Adipocyte (in vitro differentiated cells): ENCODE results near the gene SIX3.

Experiments used
- DNase-seq: peaks from one replicate; pipeline ENCODE4 v3.0.0-alpha.2; 2015; ENCODE audit warnings: low read depth
- H3K27me3 ChIP-seq: replicated peaks from 2 replicates; pipeline ENCODE4 v1.7.0; 2013; ENCODE audit warnings: mild to moderate bottlenecking, low read length, moderate library complexity; ENCODE audit not compliant: control insufficient read depth, insufficient read depth
- H3K36me3 ChIP-seq: 2 replicates; pipeline ENCODE4 v1.7.0; 2013; ENCODE audit warnings: low read length, mild to moderate bottlenecking, moderate library complexity; ENCODE audit not compliant: control insufficient read depth, insufficient read depth, severe bottlenecking
- H3K4me1 ChIP-seq: 2 replicates; pipeline ENCODE4 v1.7.0; 2013; ENCODE audit warnings: mild to moderate bottlenecking, low read length, moderate library complexity; ENCODE audit not compliant: control insufficient read depth, insufficient read depth
- H3K4me3 ChIP-seq: 2 replicates; pipeline ENCODE4 v1.7.0; 2013; ENCODE audit warnings: mild to moderate bottlenecking, low read length, moderate library complexity
- H3K9ac ChIP-seq: 2 replicates; pipeline ENCODE4 v1.7.0; 2013; ENCODE audit warnings: mild to moderate bottlenecking, low read length, moderate library complexity
- H3K9me3 ChIP-seq: 2 replicates; pipeline ENCODE4 v1.7.0; 2013; ENCODE audit warnings: mild to moderate bottlenecking, low read length, moderate library complexity; ENCODE audit not compliant: control insufficient read depth

Gene SIX3

GRCh38 chr2:44938287-44939105 is 3.0 kb upstream of the SIX3 start:
- peak; percentile 41 for DNase-seq
- peak overlapping the region; percentile 66 for H3K4me3 ChIP-seq
- peaks cover 60% of the 10 kb centered on the region for H3K27me3 ChIP-seq
- peaks cover 18% of the 10 kb centered on the region for H3K4me1 ChIP-seq
- no peaks in the 10 kb centered on the region for H3K36me3 ChIP-seq
- no peak overlapping the region for H3K9ac ChIP-seq
- H3K9me3 ChIP-seq: no peaks in the 10 kb centered on the region

- Histone ChIP-seq H3K4me1 (peaks cover 18% of the 10 kb centered on the region), H3K4me3 (no peak overlapping the region), H3K27me3 (peaks cover 60% of the 10 kb centered on the region), H3K9me3 (no peaks in the 10 kb centered on the region), H3K36me3 (no peaks in the 10 kb centered on the region), H3K9ac (no peak overlapping the region)
- DNase-seq: no peak
These were observed 2.1 kb upstream of the SIX3 start for GRCh38 chr2:44939106-44940048.

- Histone ChIP-seq H3K4me1 (peaks cover 16% of the 10 kb centered on the region), H3K4me3 (no peak overlapping the region), H3K27me3 (peaks cover 66% of the 10 kb centered on the region), H3K36me3 (no peaks in the 10 kb centered on the region), H3K9me3 (no peaks in the 10 kb centered on the region), H3K9ac (no peak overlapping the region)
- DNase-seq: no peak
These were observed 1.4 kb upstream of the SIX3 start for GRCh38 chr2:44940049-44940494.

- DNase-seq: no peak
- no peak overlapping the region for H3K4me3 ChIP-seq
- no peaks in the 10 kb centered on the region for H3K36me3 ChIP-seq
- no peak overlapping the region for H3K9ac ChIP-seq
- no peaks in the 10 kb centered on the region for H3K9me3 ChIP-seq
- peaks cover 73% of the 10 kb centered on the region for H3K27me3 ChIP-seq
- H3K4me1 ChIP-seq: peaks cover 14% of the 10 kb centered on the region
These were observed 604 bp upstream of the SIX3 start for GRCh38 chr2:44940732-44941464.

GRCh38 chr2:44942304-44943030 is 965 bp downstream of the SIX3 start:
- H3K4me3 ChIP-seq: no peak overlapping the region
- H3K27me3 ChIP-seq: peaks cover 72% of the 10 kb centered on the region
- no peak for DNase-seq
- no peaks in the 10 kb centered on the region for H3K36me3 ChIP-seq
- H3K9me3 ChIP-seq: no peaks in the 10 kb centered on the region
- peaks cover 14% of the 10 kb centered on the region for H3K4me1 ChIP-seq
- H3K9ac ChIP-seq: no peak overlapping the region

- Histone ChIP-seq H3K4me1 (peaks cover 14% of the 10 kb centered on the region), H3K27me3 (peaks cover 74% of the 10 kb centered on the region), H3K9ac (no peak overlapping the region), H3K4me3 (no peak overlapping the region), H3K36me3 (no peaks in the 10 kb centered on the region), H3K9me3 (no peaks in the 10 kb centered on the region)
- DNase-seq: no peak
These were observed 1.7 kb downstream of the SIX3 start for GRCh38 chr2:44943031-44943692.

- DNase-seq: no peak
- Histone ChIP-seq H3K4me1 (peaks cover 9% of the 10 kb centered on the region), H3K27me3 (peaks cover 79% of the 10 kb centered on the region), H3K36me3 (no peaks in the 10 kb centered on the region), H3K9ac (no peak overlapping the region), H3K4me3 (no peak overlapping the region), H3K9me3 (no peaks in the 10 kb centered on the region)
These were observed 2.2 kb downstream of the SIX3 start for GRCh38 chr2:44943693-44944101.

GRCh38 chr2:44944102-44944951 is 2.8 kb downstream of the SIX3 start:
- DNase-seq: no peak
- Histone ChIP-seq H3K27me3 (peaks cover 85% of the 10 kb centered on the region), H3K36me3 (no peaks in the 10 kb centered on the region), H3K4me1 (peaks cover 9% of the 10 kb centered on the region), H3K4me3 (peak overlapping the region; percentile 54), H3K9me3 (no peaks in the 10 kb centered on the region), H3K9ac (no peak overlapping the region)

- H3K4me3 ChIP-seq: peak overlapping the region; percentile 54
These were observed 3.6 kb downstream of the SIX3 start for GRCh38 chr2:44944952-44945612.

More at GRCh38 chr2:44944952-44945612, 3.6 kb downstream of the SIX3 start:
- DNase-seq: no peak
- H3K27me3 ChIP-seq: peaks cover 84% of the 10 kb centered on the region
- no peaks in the 10 kb centered on the region for H3K9me3 ChIP-seq
- no peak overlapping the region for H3K9ac ChIP-seq
- no peaks in the 10 kb centered on the region for H3K36me3 ChIP-seq
- peaks cover 9% of the 10 kb centered on the region for H3K4me1 ChIP-seq
